Effector CD4-positive, alpha-beta T cell (primary cell): ENCODE measurements around the gene C1QTNF12.
A peak's percentile ranks its signal among the peaks of the same experiment; 100 is the strongest.
"Not testable (repeated sequence)": the region's sequence is repeated elsewhere in the genome, so short reads cannot be mapped to it uniquely, and the experiment has no call there.

Experiments used
- DNase-seq: peaks from one replicate; pipeline ENCODE4 v3.0.0-alpha.2; 2020

C1QTNF12 gene

DNA sequence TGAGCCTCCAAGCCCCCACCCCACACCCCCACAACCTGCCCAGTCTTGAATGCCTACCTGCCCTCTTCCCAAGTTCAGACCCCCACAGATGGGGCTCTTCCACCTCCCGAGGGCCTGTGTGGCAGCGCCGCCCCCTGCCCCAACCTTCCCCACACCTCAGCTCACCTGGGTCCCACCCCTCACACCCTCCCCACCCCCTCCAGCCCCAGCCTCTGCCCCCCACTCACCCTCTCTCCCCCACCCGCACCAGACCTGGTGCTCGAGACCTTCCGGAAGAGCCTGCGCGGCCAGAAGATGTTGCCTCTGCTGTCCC is 49.4 kb downstream of the C1QTNF12 start:
- no peak for DNase-seq

DNA sequence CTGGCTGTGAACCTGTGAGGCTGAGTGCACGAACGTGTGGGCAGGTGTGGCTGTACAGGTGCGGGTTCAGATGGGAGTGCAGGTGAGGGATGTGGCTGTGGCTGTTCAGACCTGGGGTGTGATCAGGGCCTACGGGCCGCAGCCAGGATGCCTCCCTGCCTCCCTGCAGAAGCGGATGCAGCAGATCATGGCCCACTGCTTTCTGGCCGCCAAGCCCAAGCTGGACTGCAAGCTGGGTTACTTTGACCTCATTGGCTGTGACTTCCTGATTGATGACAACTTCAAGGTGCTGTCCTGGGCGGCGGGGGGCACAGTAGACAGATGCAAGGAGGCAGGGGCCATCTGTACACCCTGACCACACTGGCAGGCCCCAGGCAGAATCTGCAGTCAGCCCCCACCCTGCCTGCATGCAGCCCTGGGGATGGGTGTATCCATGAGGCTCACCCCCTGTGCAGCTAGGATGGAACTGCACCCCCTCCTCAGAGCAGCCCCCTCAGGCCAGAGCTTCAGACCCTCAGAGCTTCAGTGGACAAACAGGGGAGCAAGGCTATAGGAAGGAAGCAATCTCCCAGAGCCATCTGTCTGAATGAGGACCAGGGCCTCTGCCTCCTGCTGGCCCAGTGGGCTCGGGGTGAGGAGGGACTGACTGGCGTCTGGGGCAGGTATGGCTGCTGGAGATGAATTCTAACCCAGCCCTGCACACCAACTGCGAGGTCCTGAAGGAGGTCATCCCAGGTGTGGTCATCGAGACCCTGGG is 49.9 kb downstream of the C1QTNF12 start:
- DNase-seq, result peak; percentile 1

DNA sequence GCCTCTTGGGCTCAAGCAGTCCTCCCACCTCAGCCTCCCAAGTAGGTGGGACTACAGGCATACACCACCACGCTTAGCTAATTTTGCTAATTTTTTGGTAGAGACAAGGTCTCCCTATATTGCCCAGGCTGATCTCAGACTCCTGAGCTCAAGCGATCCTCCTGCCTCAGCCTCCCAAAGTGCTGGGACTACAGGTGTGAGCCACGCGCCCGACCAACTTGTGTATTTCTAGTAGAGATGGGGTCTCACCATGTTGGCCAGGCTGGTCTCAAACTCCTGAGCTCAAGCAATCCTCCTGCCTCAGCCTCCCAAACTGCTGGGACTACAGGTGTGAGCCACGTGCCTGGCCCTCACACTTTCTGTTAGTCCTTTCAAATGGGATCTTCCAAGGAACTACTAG is 50.8 kb downstream of the C1QTNF12 start:
- DNase-seq, result not testable (repeated sequence)

DNA sequence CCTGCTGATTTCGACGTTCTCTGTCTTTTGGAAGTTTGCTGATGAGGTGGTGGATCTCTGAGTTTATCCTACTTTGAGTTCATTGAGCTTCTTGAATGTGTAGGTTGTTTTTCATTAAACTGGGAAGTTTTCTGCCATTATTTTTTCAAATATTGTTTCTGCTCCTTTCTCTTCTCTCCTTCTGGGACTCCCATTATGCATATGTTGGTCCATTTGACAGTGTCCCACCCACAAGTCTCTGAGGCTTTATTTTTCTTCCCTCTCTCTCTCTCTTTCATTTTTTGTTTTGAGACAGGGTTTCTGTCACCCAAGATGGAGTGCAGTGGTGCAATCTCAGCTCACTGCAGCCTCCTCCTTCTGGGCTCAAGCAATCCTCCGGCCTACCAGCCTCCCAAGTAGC is 51.8 kb downstream of the C1QTNF12 start:
- DNase-seq, result no peak
